GM19438 (cell line): Measurements from ENCODE around the gene STARD3NL.
A peak's percentile ranks its signal among the peaks of the same experiment; 100 is the strongest.

Experiments
- ATAC-seq: cut with Tn5 transposase; IDR thresholded peaks from one replicate; pipeline ENCODE4 v1.9.1; 2021; ENCODE audit warnings: low read depth; ENCODE audit not compliant: unreplicated experiment

Gene STARD3NL

DNA sequence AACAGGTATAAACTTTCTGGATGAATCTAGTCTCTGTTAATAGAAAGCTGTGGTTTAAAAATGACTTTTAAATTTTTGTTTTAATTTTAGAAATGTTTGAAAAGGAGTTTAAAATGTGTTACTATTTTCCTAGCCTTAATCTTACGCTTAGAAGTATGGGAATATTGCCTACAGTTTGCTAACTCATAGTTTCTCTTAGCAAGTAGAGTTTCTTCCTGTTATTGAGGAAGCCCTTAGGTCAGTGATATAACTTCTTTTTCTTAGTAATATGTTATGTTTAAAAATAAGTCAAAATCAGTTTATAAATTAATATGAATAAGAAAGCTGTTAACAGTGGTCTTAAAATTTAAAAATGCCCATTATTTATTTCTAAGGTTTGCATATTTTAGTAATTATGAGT, 3.1 kb downstream of the STARD3NL start:
- ATAC-seq, result no peak

DNA sequence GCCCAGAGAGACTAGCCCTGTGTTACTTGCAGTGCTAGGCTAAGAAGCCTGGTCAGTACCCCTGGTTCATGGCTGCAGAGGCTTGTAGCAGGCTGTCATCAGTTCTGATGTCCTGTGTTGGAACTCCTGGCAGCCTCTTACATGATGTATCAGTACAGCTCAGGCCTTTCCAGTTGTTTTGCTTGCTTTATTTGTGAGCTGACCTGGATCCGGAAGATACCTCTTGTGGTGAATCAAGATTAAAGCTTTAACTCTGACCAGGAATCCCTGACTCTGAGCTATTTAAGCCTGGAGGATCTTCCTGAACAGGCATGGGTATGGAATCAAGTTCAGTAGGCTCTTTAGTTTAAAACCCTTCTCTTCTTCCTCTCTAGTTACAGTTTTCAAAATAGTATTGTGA, 4.4 kb downstream of the STARD3NL start:
- ATAC-seq, result no peak

DNA sequence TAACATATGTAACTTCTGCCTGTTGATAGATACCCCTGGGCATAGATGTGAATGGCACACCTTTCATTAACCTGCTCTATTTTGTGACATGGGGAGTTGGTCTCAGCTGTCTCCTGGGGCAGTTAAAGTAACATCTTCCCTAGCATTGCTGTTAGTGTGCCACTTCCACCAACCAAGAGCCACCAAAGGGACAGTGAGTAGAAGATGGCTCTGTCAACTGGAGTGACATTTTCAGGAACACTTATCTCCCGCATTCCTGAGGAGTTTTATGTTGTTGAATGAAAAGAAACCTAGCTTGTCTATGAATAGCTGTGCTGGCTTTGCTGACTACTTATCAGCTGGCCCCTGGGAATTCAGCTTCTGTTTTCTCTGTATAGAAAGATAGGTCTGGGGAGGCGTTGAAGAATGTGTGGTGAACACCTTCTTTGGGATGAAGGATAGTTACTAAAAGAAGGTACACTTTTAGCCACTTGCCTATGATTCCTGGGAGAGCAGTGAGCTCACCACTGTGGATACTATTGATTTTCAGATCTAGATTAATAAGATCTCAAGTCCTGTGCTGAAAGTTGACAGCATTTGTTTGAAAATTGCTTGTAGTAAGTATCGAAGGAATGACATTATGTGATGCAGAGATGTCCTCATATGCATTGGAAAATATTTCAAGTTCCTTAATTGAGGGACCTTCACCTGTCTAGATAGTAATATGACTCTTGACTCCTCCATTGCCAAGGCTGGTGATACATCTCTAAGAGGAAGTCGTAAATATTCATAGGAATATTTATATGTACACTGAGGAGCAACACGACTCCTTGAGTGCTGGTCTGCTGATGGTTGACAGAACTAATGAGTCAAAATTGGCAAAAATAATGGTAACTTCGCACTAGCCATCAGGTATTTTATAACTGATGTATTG, 7.6 kb downstream of the STARD3NL start:
- no peak for ATAC-seq

DNA sequence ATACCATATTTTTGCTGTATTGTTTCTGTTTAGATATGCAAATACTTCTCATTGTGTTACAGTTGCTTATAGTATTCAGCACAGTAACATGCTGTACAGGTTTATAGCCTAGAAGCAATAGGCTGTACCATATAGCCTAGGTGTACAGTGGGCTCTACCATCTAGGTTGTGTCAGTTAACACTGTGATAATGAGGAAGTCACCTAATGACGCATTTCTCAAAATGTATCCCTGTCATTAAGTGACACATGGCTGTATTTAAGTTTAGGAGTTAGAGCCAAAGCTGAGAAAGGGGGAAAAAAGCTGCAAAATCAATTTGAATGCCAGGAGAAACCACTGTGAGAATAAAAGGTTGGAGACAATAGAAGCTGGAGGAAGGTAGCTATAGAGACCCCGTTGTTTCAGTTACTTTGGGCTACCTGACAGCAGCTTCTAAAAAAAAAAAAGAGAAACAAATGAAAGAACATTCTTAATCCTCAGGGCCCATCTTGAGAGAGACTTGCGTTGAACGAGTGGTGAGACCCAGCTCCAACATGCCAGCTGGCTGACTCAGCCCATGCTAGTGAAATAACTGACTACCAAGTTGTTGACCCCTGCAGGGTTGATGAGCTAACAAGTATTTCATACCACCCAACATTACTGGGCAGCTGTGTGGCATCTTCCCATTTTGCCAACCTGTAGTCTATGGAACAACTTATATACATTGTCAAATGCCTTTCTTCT, 8.7 kb downstream of the STARD3NL start:
- ATAC-seq, result no peak

DNA sequence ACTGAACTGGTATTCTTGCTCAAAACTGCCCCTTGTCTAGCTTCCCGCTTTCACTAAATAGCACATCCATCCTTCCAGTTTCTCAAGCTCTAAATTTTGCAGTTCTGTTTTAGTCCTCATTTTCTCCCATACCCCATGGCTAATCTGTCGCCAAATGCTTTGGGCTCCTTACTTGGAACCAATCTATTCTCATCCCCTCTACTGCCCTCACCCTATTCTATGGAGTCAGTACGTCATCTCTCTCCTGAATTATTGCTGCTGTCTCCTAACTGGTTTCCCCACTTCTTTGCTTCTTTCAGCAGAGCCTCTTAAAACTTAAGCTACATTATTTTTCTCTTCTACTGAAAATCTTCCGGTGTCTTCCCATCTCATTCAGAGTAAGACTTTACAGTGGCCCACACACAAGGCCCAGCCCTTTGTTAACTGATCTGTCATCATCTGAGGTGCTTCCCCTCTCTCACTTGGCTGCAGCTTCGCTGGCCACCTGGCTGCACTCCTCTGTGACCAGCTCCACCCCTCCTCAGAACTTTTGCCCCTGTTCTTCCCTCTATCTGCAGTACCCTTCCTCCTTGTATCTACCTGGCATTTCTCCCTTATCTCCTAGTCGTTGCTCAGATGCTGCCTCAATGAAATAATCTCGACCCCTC, 9.9 kb downstream of the STARD3NL start:
- no peak for ATAC-seq

DNA sequence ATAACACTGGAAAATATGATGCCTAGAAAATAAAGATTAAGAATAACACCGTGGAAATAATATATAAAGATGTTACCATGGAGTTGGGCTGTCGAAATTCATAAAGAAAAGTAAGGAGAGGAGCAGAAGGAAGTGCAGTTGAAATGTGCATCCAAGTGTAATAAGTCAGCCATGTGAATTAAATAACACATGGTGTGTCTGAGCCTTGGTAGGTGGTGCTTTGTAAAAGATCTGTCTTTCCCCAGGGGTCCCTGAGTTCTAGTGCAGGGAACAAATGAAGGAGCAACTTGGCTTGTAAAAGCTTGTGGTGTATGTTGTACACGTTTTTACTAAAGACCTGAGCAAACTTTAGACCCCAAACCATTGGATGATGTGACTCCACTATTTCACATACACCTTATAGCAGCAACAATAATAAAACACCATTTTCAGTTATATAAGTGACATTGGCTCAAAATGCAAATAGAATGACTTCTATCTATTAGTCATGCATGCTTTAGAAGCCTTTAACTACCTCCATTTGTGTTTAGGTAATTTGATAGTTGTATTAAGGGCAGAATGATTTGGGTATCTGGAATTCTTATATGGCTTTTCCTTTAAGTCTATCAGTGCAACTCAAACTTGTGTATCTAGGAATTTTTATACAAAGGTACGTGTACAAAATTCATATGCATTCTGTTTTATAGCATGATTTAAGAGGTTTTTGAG, 11.3 kb downstream of the STARD3NL start:
- no peak for ATAC-seq

DNA sequence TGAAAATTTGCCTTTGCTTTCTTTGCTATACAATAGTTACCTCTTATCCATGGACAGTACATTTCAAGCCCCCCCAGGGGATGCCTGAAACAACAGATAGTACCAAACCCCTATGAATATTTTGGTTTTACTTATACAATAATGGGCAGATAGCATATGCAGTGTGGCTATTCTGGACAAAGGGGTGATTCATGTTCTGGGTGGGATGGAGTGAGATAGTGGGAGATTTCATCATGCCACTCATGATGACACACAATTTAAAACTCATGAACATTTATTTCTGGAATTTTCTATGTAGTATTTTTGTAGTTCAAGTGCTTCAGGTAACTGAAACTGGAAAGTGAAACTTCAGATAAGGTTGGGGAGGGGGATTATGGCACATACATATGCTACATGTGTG, 12.0 kb downstream of the STARD3NL start:
- no peak for ATAC-seq

DNA sequence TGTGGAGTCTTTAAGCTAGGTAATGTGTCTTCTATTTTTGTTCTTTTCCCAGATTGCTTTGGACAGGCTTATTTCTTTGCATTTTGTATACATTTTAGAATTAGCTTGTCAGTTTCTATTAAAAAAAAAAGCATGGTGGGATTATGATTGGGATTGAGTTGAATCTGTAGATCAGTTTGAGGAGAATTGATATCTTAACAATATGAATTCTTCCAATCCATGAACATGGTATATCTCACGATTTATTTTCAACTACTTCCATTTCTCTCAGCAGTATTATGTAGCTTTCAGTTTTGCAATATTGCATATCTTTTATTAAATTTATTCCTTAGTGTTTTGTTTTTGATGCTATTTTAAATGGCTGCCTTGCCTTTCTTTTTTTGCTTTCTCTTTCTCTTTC, 13.7 kb downstream of the STARD3NL start:
- ATAC-seq, result no peak

DNA sequence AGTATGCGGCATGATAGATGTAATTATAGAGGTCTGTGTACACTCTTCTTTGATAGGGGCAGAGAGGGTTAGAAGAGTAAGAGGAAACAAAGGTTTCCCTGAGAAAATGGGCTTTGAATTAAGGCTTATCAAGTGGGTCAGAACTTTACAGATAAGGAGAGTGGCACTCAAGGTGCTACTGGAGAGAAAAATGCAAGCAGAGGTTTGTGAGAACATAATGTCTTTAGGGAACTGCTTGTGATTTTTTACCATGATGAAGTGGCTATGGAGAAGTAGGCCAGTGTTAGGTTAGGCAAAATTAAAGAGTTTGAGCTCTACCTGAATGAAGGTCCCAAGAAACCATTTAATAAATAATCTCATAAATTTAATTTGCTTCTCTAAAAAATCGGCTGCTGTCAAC, 14.3 kb downstream of the STARD3NL start:
- no peak for ATAC-seq

DNA sequence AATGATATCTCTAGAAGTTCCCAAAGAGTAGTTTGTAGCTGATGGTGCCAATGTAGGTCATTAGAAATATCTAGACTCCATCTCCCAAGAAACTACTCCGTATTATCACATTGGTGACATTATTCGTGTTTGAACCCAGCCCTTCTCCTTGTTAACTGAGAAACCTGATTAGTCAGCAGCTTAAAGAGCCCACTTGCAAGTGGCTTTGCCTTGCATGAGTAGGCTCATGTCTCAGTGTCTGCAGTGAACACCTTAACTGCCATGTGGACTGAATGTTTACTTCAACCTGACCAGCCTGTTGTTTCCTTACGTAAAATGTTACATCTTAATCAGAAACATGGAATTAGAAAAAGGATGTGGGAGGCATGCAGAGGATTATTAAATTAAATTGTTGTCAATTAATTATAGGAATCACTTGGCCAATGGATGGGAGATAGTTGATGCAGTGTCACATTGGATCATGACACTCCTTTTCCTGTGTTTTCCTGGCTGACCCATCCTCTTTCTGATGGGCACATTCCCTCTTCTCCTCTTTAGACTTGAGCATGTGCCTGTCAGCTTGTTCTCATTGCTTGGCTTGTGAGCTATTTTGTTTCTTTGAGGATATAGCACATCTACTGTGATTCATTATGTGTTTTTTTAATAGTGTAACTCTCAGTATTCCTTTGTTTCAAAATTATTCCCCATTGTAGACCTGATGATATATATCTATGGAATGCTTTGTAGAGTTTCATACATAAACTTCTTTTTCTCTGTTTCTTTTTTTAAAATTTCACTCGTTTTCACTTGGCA, 18.0 kb downstream of the STARD3NL start:
- ATAC-seq, result no peak

DNA sequence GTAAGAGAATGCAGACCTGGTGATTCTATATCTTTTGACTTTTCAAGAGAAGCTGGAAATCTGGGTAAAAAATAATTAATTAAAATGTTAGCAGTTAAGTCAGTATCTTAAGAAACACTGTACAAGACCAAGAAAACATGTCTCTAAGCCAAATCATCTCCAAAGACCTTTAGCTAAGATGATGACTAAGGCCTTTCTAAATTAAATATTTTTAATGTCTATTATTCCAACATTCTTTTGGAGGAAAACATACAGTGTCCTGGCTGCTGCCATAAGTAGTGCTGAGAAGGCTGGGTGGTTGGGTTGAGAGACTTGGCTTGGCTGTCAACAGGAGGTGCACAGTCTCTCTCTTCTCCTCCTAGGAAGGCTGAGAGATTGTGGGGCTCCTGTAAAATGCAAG, 20.3 kb downstream of the STARD3NL start:
- no peak for ATAC-seq

DNA sequence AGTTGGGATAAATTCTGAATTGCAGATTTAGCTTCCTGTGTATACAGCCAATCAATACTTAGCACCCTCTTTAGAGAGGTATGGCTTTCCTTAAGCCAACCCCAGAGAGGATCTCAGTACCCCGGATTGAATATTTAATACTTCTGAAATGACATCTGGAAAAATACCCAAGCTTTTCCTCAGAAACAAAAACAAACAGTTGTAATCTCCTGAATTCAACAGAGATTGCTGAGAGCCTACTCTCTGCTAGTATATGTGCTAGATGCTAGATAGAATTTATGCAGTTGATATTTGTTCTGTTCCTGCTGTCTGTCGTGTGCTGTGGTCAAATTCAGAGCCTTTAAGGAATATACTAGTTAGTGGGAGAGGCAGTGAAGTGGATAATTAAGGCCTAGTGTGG, 21.1 kb downstream of the STARD3NL start:
- ATAC-seq, result no peak

DNA sequence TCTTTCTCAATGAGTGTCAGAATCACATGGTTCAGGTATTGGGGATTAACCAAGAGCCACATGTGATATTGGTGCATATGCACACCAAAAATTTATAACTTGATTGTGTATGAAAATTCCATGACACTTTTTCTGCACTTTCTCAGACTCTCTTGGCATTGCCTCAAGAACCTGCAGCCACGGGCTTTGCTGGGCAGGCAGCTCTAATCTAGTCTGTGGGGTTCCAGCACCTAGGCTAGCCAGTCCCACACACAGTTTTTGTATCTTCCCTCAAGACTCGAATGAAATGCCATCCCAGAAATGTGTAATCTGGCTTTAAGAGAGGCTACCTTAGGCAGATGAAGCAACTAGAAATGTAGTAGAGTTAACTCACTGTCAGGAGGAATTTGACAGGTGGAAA, 21.7 kb downstream of the STARD3NL start:
- no peak for ATAC-seq

DNA sequence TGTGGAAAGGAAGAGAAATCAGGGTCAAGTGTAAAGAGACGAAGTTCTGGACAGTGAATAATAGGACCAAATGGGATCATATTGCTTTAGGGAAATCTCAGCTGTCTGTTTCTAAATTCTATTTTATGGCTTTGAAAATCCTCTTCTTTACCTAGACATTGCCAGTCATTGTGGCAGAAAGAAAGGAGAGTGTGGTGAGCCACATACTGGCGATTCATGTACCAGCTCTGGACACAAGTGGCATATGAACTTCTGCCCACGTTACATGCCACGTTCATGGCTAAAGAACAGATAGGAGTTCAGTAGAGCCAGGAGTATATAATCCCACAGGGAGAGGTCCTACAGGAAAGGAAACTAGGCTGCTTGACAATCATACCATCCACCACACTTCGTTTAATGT, 28.0 kb downstream of the STARD3NL start:
- ATAC-seq, result no peak

DNA sequence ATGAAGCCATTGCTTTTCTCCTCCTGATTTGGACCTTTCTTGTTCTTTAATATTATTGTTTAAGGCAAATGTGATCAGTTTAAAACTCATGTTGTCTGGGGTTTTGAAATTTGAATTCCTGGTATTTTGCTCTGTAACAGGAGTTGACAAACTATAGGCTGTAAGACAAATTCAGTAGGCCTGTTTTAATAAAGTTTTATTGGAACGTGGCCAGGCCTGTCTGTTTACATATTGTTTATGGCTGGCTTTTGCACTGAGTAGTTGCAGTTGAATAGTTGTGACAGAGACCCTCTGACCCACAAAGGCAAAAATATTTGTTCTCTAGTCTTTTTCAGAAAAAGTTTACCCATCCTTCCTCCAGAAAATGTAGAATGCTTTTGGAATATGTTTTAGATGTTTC, 29.8 kb downstream of the STARD3NL start:
- ATAC-seq, result no peak

DNA sequence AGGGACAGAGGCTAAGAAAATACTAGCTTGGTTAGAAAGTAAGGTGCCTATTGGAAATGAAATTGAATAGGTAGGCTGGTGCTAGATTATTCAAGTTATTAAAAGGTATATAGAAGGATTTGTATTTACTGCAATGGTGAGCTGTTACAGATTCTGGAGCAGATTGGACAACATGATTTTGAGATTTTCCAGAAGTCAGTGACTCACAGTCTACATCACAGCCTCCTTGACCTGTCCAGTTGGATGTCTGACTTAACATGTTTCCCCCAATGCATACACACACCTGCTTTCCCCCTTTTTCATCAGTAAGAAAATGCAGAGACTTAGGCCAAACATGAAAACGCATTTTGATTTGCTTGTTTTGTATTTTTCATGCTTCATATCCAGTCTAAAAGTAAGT, 33.4 kb downstream of the STARD3NL start:
- no peak for ATAC-seq

DNA sequence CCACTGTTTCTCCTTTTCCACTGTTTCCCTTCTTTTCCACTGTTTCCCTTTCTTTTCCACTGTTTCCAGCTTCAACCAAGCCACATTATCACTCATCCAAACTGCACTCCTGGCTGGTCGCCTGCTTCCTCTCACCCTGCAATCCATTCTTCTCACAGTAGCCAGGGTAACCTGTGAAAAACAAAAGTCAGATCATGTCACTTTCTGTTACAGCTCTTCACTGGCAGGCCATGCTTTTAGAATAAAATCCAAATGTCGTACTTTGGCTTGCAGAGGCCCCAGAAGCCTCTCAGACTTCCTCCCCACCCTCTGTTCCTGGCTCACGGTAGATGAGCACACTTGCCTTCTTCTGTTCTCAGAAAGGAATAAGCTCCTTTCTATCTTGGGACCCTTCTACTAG, 33.9 kb downstream of the STARD3NL start:
- ATAC-seq, result no peak

DNA sequence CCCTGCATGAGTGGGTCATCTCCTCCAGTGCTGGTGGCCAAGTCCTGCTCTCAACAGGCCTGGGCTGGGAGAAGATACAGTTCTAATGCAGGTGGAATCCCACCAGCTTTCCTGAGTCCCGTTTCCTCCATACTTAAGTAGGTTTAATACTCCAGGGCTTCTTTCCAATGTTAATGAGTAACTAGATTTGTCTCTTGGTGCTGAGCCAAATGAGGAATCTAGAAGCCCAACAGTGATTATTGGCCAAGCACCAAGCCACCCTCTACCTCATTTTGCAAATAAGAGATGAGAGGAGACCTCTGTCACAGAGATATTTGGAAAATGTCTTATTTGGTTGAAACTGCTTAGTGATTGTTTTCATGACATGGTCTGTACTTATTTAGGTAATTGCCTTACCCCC, 37.1 kb downstream of the STARD3NL start:
- ATAC-seq, result no peak

DNA sequence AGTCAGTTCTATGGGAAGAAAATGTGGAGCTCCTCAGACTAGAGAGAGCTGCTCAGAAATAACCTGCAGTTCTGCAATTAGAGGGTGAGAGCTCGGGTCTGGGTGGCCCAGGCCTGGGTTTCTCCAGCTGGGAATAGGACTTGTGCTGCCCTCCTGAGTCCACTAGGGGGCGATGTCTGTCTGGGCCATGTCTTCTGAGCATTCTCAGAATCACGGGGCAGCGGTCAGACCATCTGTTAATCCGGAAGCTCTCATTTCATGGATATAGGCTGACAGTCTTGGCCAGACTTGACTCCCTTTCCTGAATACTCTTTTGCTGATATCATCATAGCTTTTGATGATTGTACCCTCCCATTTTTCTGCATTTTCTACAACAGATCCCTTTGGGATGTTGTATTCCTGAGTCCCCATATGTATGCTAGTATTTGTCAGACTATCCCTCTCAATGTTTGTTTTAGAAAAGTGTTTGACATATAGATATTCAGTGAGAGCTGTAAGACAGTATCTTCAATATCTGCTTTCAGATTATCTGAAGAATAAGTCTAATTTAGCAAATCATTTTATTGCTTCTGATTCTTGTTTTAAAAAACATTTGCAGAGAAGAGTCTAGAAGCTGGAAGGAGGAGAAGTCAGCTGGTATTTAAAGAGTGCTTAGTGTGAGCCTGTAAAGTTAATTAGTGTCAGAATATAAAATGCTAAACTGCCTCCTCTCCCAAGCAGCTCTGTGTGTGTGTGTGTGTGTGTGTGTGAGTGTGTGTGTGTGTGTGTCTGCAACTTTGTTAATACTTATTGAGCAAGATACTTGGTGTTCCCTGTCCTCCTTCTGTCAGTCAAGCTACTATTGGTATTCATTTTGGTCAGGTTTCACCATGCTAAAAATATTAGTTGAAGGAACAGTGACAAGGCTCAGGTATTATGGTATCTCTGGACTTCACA, 38.0 kb downstream of the STARD3NL start:
- peak; percentile 81 for ATAC-seq
